ENCODE results near the gene U2AF1. TPM values are rescaled to one million over a fixed set of nuclear protein-coding genes. Genes with fewer than 3 reads are reported as not detected.

Gene U2AF1
- total RNA-seq = 17.4 and 41.0 TPM in 2 replicates

DNA sequence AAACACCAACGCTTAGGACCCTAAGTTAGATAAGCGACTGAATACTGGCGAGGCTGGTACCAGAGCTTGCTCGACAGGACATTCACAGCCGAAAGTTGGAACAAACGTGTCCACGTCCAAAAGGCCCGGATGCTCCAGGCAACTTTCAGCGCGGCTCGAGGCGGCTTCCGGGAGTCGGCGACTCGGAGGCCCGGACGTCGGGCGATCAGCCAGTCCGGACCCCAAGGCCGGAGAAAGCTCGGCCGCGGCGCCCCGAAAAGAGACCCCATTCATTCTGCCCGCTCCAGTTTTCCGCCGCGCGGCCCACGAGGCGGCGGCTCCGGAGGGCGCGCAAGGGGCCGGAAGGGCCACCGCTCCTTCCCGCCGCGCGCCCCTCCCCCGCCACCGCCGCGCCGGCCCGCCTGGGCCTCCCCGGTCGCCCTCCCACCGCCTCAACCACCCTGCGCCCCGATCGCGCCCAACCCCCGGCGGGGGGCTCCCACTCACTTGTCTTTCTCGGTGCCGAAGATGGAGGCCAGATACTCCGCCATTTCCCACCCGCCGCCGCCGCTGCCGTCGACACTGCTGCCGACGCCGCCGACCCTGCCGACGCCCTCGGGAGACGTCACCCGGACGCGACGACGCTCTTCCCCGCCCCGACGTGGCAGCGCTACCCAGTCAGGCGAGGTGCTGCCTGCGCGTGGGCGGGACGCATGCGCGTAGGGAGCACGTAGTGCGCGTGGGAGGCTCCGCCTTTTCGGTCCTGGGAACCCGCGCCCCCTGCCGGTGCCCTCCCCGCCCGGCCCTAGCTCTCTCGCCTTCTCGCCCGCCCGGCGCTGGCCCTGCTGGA, at the start of gene U2AF1:
TSS of gene U2AF1 (minus strand) at position 606 of the 829 bp plus-strand sequence. CDS start at position 530, 76 bp downstream.

GRCh38 chr21:43075170-43076022, 32.0 kb downstream of the U2AF1 start, which contains the start of gene CBS:
TSS of gene CBS (minus strand) at chr21:43075835. CDS start at chr21:43072193, 3,642 bp downstream.

Other genes with a start within 250 kb of the U2AF1 start
- 6.2 and 12.2 TPM in 2 replicates for gene WDR4, start 228.0 kb downstream of the U2AF1 start, total RNA-seq
- gene NDUFV3, start 214.3 kb downstream of the U2AF1 start, total RNA-seq = 41.7 and 47.2 TPM in 2 replicates
- gene ERVH48-1, start 181.9 kb downstream of the U2AF1 start, total RNA-seq = 0.80 TPM in 1 of 2 replicates, not detected in the other
- gene PKNOX1, start 133.0 kb downstream of the U2AF1 start, total RNA-seq = 6.6 and 15.6 TPM in 2 replicates
- gene CBS, start 31.7 kb downstream of the U2AF1 start, total RNA-seq = 16.2 and 49.2 TPM in 2 replicates
- gene CRYAA, start 61.4 kb upstream of the U2AF1 start, total RNA-seq = not detected in 2 replicates

Measured in hair follicular keratinocyte (primary cell).